Calu3 (cell line): ENCODE results near the gene P3H3. TPM values are rescaled to one million over a fixed set of nuclear protein-coding genes. Genes with fewer than 3 reads are reported as not detected.
"Not testable (repeated sequence)": the region's sequence is repeated elsewhere in the genome, so short reads cannot be mapped to it uniquely, and the experiment has no call there.

ENCODE experiments used
- BruUV-seq: library from RNA; stranded (reverse); fragments of 400-500 nt; replicated peaks from 2 replicates; lab custom pipeline; 2021; lab: Mats Ljungman, UMichigan
- CTCF ChIA-PET: fragments of 300-600 bp; sonication (Branson Sonifier 250); formaldehyde crosslinking; loops from one replicate; lab custom pipeline; 2022; ENCODE audit warnings: antibody characterized with exemption; lab: Charles Lee
- DNase-seq: peaks from one replicate; pipeline ENCODE4 v3.0.0; 2022
- H3K27ac Mint-ChIP-seq: one replicate; pipeline ENCODE4 v1.8.0; 2022; ENCODE audit warnings: mixed read lengths; ENCODE audit not compliant: unreplicated experiment
- H3K27me3 Mint-ChIP-seq: one replicate; pipeline ENCODE4 v1.8.0; 2022; ENCODE audit warnings: mixed read lengths; ENCODE audit not compliant: unreplicated experiment
- H3K36me3 Mint-ChIP-seq: one replicate; pipeline ENCODE4 v1.8.0; 2022; ENCODE audit warnings: mild to moderate bottlenecking, moderate library complexity, mixed read lengths; ENCODE audit not compliant: insufficient read depth, unreplicated experiment
- H3K4me1 Mint-ChIP-seq: one replicate; pipeline ENCODE4 v1.8.0; 2022; ENCODE audit warnings: mild to moderate bottlenecking, low read depth, mixed read lengths; ENCODE audit not compliant: unreplicated experiment
- H3K4me3 Mint-ChIP-seq: one replicate; pipeline ENCODE4 v1.8.0; 2022; ENCODE audit warnings: mild to moderate bottlenecking, low read depth, moderate library complexity, mixed read lengths; ENCODE audit not compliant: unreplicated experiment
- H3K9me3 Mint-ChIP-seq: one replicate; pipeline ENCODE4 v1.8.0; 2022; ENCODE audit warnings: low read depth, mixed read lengths; ENCODE audit not compliant: unreplicated experiment
- CTCF ChIP-seq: fragments of 200-600 bp; IDR thresholded peaks from one replicate; pipeline ENCODE4 v1.8.0; 2022; ENCODE audit warnings: antibody characterized with exemption; ENCODE audit not compliant: unreplicated experiment
- intact Hi-C: fragments of 100-400 bp; cut with micrococcal nuclease; formaldehyde crosslinking; loops from one replicate; pipeline ENCODE4 v1.10.0; 2022; ENCODE audit not compliant: unreplicated experiment
- total RNA-seq: library from RNA; stranded (reverse); gene quantifications from 2 replicates; pipeline ENCODE4 v1.2.3, GENCODE V29; 2022

P3H3 gene
- total RNA-seq, 1 experiment from 2014 or later, result 0.45 TPM

- H3K4me1 Mint-ChIP-seq, result peaks cover 43% of the 10 kb centered on the region
Measured at GRCh38 chr12:6872073-6873048, 44.2 kb downstream of the P3H3 start.

GRCh38 chr12:6873094-6874014, 45.1 kb downstream of the P3H3 start, which contains the start of gene SPSB2:
Gene SPSB2 (minus strand): TSS chr12:6873303. CDS start chr12:6872901, 402 bp downstream.
- no peak for TF ChIP-seq CTCF
- H3K9me3 Mint-ChIP-seq, result no peaks in the 10 kb centered on the region
- BruUV-seq, result no TSS peak
- peaks cover 41% of the 10 kb centered on the region for H3K4me1 Mint-ChIP-seq
- H3K4me3 Mint-ChIP-seq, result peak within 1 kb of the TSS; percentile 99
- CTCF ChIA-PET, result interaction anchor here (0.9 to 3.1 kb wide), 12 partner anchors 8 to 132 kb away, joined by 3 to 31 read pairs (median 10); partner anchors contain the start of genes C12orf57, CDCA3, LRRC23 and RNU7-1
- no peaks in the 10 kb centered on the region for H3K27me3 Mint-ChIP-seq
- intact Hi-C loops, result no loop called here
- H3K27ac Mint-ChIP-seq, result peak within 1 kb of the TSS; percentile 89
- DNase-seq, result peak; percentile 99
- H3K36me3 Mint-ChIP-seq, result peaks cover 63% of the 10 kb centered on the region

More at GRCh38 chr12:6872073-6873048, 44.2 kb downstream of the P3H3 start:
- peak; percentile 91 for DNase-seq
- Mint-ChIP-seq H3K27ac (peak overlapping the region; percentile 89), H3K27me3 (no peaks in the 10 kb centered on the region), H3K9me3 (no peaks in the 10 kb centered on the region), H3K36me3 (peaks cover 73% of the 10 kb centered on the region), H3K4me3 (peak overlapping the region; percentile 99)
- TF ChIP-seq CTCF, result peak; percentile 85
- BruUV-seq, result TSS peak; percentile 65
- CTCF ChIA-PET, result interaction anchor here (0.8 to 3.1 kb wide), 14 partner anchors 9 to 92 kb away, joined by 3 to 31 read pairs (median 8); partner anchors contain the start of genes C12orf57, CDCA3, LRRC23 and RNU7-1
- intact Hi-C loops, result loop anchor here (1.0 kb wide), 1 partner anchor 19 kb away; no protein-coding TSS in a partner anchor

GRCh38 chr12:6874015-6874368, 45.8 kb downstream of the P3H3 start:
- DNase-seq, BruUV-seq, H3K27me3 Mint-ChIP-seq, H3K9me3 Mint-ChIP-seq, intact Hi-C loops: not testable (repeated sequence)
- Mint-ChIP-seq H3K36me3 (peaks cover 56% of the 10 kb centered on the region), H3K27ac (peak overlapping the region; percentile 89), H3K4me3 (peak overlapping the region; percentile 99), H3K4me1 (peaks cover 34% of the 10 kb centered on the region)
- CTCF ChIA-PET, result interaction anchor here (0.5 to 0.9 kb wide), 2 partner anchors 91 to 131 kb away, joined by 3 read pairs; no protein-coding TSS in a partner anchor

GRCh38 chr12:6879824-6880223, 51.6 kb downstream of the P3H3 start:
- DNase-seq, H3K27ac Mint-ChIP-seq, H3K27me3 Mint-ChIP-seq, H3K9me3 Mint-ChIP-seq, H3K4me3 Mint-ChIP-seq, H3K4me1 Mint-ChIP-seq, H3K36me3 Mint-ChIP-seq, intact Hi-C loops, BruUV-seq: not testable (repeated sequence)
- CTCF ChIA-PET, result interaction anchor here (0.6 to 2.0 kb wide), 4 partner anchors 8 to 309 kb away, joined by 3 to 11 read pairs (median 6); no protein-coding TSS in a partner anchor
